Mesodermal cell (in vitro differentiated cells): ENCODE data around the gene ZFX. TPM values are rescaled to one million over a fixed set of nuclear protein-coding genes. Genes with fewer than 3 reads are reported as not detected.
"Not testable (repeated sequence)": the region's sequence is repeated elsewhere in the genome, so short reads cannot be mapped to it uniquely, and the experiment has no call there.

Experiments
- H3K27ac ChIP-seq: 2 replicates; pipeline ENCODE4 v1.7.0; 2013; ENCODE audit warnings: mild to moderate bottlenecking, low read depth, low read length, moderate library complexity; ENCODE audit not compliant: severe bottlenecking
- H3K36me3 ChIP-seq: 2 replicates; pipeline ENCODE4 v1.7.1; 2013; ENCODE audit warnings: mild to moderate bottlenecking, low read length, moderate library complexity; ENCODE audit not compliant: control insufficient read depth, insufficient read depth
- H3K4me1 ChIP-seq: one replicate; pipeline ENCODE4 v1.7.1; 2013; ENCODE audit warnings: mild to moderate bottlenecking, low read length; ENCODE audit not compliant: insufficient read depth, control insufficient read depth, poor library complexity, severe bottlenecking
- H3K4me3 ChIP-seq: 2 replicates; pipeline ENCODE4 v1.7.0; 2013; ENCODE audit warnings: low read length, control low read depth, mild to moderate bottlenecking; ENCODE audit not compliant: insufficient read depth, poor library complexity, severe bottlenecking; ENCODE audit errors: extremely low read depth
- H3K9me3 ChIP-seq: 2 replicates; pipeline ENCODE4 v1.7.1; 2013; ENCODE audit warnings: mild to moderate bottlenecking, low read length, moderate library complexity; ENCODE audit not compliant: control insufficient read depth
- WGBS, 2 experiments: methylation state at CpG; one replicate each; pipeline ENCODE4 v1.1.5; 2013; ENCODE audit warnings: missing lambda C conversion rate in 2 of 2; ENCODE audit not compliant: insufficient coverage in 2 of 2; 5-methylcytosine and 5-hydroxymethylcytosine counted together
- polyA plus RNA-seq, 2 experiments: library from polyadenylated mRNA; stranded (reverse); fragments of 50-300 nt; gene quantifications; one replicate each; pipeline ENCODE4 v1.2.3, GENCODE V29; 2013

The ZFX gene
- 16.6 TPM for polyA plus RNA-seq (2013, experiment 1 of 2)
- 12.1 TPM for polyA plus RNA-seq (2013, experiment 2 of 2)

GRCh38 chrX:24149351-24150050 is at the start of gene ZFX:
Gene ZFX, plus strand, starts transcription at chrX:24149729. Its CDS starts 23,014 bp downstream, at chrX:24172743.
- peaks cover 10% of the 10 kb centered on the region for H3K36me3 ChIP-seq
- H3K4me3 ChIP-seq, result peak within 1 kb of the TSS; percentile 58
- no peaks in the 10 kb centered on the region for H3K9me3 ChIP-seq
- H3K4me1 ChIP-seq, result peaks cover 16% of the 10 kb centered on the region
- 0% methylated on average over 2 to 12 of the region's 104 CpGs for WGBS, 2 experiments
- peak within 1 kb of the TSS; percentile 99 for H3K27ac ChIP-seq

- Histone ChIP-seq H3K4me1 (no peaks in the 10 kb centered on the region), H3K4me3 (no peak overlapping the region), H3K36me3 (no peaks in the 10 kb centered on the region), H3K27ac (no peak overlapping the region), H3K9me3 (no peaks in the 10 kb centered on the region)
- WGBS, 2 experiments, result 33% methylated on average over 1 of the region's 2 CpGs; no CpG with 5 or more reads in 1 of the 2 experiments
Measured at GRCh38 chrX:24100713-24101112, 48.8 kb upstream of the ZFX start.

- WGBS, 2 experiments, result no CpG with 5 or more reads among the region's 2 CpGs
- Histone ChIP-seq H3K4me3 (no peak overlapping the region), H3K27ac (no peak overlapping the region)
Measured at GRCh38 chrX:24110069-24110468, 39.5 kb upstream of the ZFX start.

DNA sequence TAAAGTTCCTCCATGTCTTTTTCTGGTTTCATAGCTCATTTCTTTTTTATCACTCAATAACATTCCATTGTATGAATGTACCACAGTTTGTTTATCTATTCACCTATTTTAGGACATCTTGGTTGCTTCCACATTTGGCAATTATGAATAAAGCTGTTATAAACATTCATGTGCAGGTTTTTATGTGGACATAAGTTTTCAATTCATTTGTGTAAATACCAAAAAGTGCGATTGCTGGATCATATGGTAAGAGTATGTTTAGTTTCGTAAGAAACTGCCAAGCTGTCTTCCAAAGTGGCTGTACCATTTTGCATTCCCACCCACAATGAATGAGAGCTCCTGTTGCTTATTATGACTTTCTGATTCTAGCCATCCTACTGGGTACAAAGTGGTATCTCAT is 36.3 kb upstream of the ZFX start:
- Histone ChIP-seq H3K36me3 (no peaks in the 10 kb centered on the region), H3K4me1 (no peaks in the 10 kb centered on the region), H3K9me3 (no peaks in the 10 kb centered on the region), H3K27ac (no peak overlapping the region), H3K4me3 (no peak overlapping the region)
- WGBS, 2 experiments, result no CpG with 5 or more reads among the region's 2 CpGs

More at GRCh38 chrX:24110069-24110468, 39.5 kb upstream of the ZFX start:
- Histone ChIP-seq H3K9me3 (no peaks in the 10 kb centered on the region), H3K36me3 (no peaks in the 10 kb centered on the region), H3K4me1 (no peaks in the 10 kb centered on the region)

GRCh38 chrX:24117258-24117657 is 32.3 kb upstream of the ZFX start:
- Histone ChIP-seq H3K4me3 (no peak overlapping the region), H3K36me3 (no peaks in the 10 kb centered on the region), H3K9me3 (no peaks in the 10 kb centered on the region), H3K27ac (no peak overlapping the region), H3K4me1 (no peaks in the 10 kb centered on the region)
- WGBS, 2 experiments, result 80 to 86% methylated on average over 1 to 3 of the region's 3 CpGs

DNA sequence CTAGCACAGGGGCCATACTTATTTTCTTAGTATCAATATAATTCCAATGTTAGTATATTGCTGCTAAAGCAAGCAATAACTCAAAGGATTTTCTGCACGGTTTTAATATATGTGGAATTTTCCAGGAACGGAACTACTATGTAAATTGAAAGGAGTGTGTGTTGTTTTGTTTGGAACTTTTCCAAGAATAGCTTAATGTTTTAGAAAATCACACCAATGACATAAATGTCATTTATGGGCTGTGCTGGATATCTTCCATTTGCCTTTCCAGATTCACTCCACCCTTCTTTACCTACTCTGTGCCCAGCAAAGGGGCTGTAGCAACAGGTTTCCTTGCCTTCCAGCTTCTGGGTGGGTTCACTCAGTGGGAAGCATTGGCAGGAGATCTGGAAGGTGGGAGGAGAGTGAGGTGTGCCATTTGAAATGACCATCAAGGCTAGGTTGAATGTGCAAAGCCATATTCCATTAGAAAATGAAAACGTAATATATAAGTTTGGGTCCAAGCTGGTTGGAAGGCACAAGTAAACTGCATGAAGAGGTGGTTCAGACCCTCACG is 25.2 kb upstream of the ZFX start:
- H3K27ac ChIP-seq, result no peak overlapping the region
- H3K4me1 ChIP-seq, result no peaks in the 10 kb centered on the region
- no peak overlapping the region for H3K4me3 ChIP-seq
- 100% methylated on average over 1 of the region's 4 CpGs; no CpG with 5 or more reads in 1 of the 2 experiments for WGBS, 2 experiments
- H3K36me3 ChIP-seq, result no peaks in the 10 kb centered on the region
- H3K9me3 ChIP-seq, result no peaks in the 10 kb centered on the region

DNA sequence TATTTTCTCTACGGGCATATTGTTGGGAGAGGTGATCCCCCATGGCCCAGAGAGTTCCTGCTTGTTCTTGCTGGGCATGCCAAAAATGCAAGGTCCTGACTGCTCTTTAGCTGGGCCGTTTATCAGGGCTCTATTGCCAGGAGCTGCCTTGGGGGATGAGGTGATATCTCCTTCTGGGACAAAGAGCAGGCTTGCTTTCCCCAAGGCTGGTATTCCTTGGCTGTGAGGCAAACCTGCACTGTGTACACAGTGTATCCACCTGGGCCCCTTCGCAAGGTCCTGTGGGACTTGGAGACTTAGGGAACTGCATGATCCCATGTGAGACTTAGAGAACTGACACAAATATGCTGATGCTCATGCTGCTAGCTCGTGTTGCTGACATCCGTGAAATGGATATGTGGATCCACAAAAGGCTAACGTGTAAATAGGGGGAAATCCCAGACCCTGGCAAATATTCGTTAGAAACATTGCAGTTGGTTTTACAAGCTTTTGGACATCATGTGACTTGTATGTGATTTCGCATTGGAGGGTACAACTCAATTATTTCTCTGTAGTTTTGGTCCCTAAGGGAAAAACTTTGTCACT is 24.4 kb upstream of the ZFX start:
- H3K4me1 ChIP-seq, result no peaks in the 10 kb centered on the region
- H3K27ac ChIP-seq, result no peak overlapping the region
- no peaks in the 10 kb centered on the region for H3K36me3 ChIP-seq
- WGBS, 2 experiments, result 73 to 94% methylated on average over 5 of the region's 8 CpGs
- no peaks in the 10 kb centered on the region for H3K9me3 ChIP-seq
- H3K4me3 ChIP-seq, result no peak overlapping the region

- H3K27ac ChIP-seq, result no peak overlapping the region
- H3K36me3 ChIP-seq, result no peaks in the 10 kb centered on the region
- no peak overlapping the region for H3K4me3 ChIP-seq
- H3K9me3 ChIP-seq, result no peaks in the 10 kb centered on the region
- no peaks in the 10 kb centered on the region for H3K4me1 ChIP-seq
- no CpG with 5 or more reads among the region's 1 CpG for WGBS, 2 experiments
Measured at GRCh38 chrX:24131476-24131875, 18.1 kb upstream of the ZFX start.

DNA sequence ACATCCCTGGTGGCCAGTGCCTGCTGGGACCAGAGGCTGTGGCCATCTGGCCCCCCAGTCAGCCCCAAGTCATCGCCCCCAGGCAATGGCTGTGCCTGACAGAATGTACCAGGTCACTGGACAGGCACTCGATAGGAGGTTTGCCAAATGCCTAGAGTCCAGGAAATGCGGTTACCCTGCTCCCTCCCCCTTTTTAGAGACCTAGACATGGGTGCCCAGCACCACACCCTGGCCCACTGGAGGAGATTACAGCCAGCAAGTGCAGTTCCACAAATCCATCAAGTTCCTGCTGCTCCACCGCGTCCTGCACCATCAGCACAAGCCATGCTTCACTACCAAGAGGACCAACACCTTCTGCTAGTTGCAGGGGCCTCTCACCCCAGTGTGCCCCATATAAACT is 16.2 kb upstream of the ZFX start:
- no peaks in the 10 kb centered on the region for H3K9me3 ChIP-seq
- H3K36me3 ChIP-seq, result no peaks in the 10 kb centered on the region
- H3K4me3 ChIP-seq, result no peak overlapping the region
- 83 to 93% methylated on average over 1 to 2 of the region's 5 CpGs for WGBS, 2 experiments
- H3K27ac ChIP-seq, result no peak overlapping the region
- no peaks in the 10 kb centered on the region for H3K4me1 ChIP-seq

DNA sequence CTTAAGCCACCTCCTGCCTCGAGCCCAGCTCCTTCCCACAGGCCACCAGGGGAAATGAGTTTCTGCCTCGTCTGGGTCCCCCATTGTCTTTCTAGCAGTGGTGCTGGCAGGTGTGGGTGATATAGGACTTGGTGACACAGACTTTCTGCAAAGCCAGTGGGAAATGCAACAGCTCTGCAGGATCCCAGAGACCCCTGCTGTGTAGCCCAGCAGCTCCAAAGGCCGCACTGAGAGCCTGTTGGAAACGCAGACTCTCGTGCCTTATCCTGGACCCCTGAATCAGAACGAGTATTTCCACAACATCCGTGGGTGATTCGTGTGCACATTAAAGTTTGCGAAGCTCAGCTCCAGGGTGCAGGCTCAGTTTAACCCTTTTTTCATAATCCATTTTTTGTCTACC is 13.8 kb upstream of the ZFX start:
- not testable (repeated sequence) for H3K4me1 ChIP-seq, H3K9me3 ChIP-seq, H3K36me3 ChIP-seq, H3K4me3 ChIP-seq, H3K27ac ChIP-seq
- 61% methylated on average over 4 of the region's 9 CpGs; no CpG with 5 or more reads in 1 of the 2 experiments for WGBS, 2 experiments

- Histone ChIP-seq H3K4me1 (no peaks in the 10 kb centered on the region), H3K36me3 (no peaks in the 10 kb centered on the region), H3K4me3 (no peak overlapping the region), H3K9me3 (no peaks in the 10 kb centered on the region), H3K27ac (no peak overlapping the region)
Measured at GRCh38 chrX:24137192-24137591, 12.3 kb upstream of the ZFX start.
